Inferior parietal cortex (tissue), 1 donor: ENCODE data around the gene CBLN3.

Experiments
- DNase-seq: peaks from one replicate; pipeline ENCODE4 v3.0.0-alpha.2; 2016; ENCODE audit errors: extremely low spot score

Gene CBLN3

DNA sequence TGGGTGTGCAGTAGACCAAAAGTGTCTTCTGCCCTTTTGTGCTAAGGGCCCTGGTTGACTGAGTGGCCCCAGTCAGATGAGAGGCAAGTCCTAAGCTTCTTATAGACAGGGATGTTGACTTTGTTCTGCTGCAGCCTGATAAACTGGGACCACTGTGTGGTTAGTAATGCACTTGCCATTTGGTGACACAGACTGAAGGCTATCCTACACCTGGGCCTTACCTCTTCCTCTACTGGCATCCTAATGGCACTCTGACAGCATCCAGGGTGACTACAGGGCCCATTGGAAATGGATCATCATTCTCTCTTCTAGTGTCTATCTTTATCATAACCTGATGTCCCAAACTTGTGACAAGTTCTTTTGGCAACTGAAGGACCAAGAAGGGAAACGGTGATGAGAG lies 9.8 kb upstream of the CBLN3 start:
- DNase-seq: no peak

DNA sequence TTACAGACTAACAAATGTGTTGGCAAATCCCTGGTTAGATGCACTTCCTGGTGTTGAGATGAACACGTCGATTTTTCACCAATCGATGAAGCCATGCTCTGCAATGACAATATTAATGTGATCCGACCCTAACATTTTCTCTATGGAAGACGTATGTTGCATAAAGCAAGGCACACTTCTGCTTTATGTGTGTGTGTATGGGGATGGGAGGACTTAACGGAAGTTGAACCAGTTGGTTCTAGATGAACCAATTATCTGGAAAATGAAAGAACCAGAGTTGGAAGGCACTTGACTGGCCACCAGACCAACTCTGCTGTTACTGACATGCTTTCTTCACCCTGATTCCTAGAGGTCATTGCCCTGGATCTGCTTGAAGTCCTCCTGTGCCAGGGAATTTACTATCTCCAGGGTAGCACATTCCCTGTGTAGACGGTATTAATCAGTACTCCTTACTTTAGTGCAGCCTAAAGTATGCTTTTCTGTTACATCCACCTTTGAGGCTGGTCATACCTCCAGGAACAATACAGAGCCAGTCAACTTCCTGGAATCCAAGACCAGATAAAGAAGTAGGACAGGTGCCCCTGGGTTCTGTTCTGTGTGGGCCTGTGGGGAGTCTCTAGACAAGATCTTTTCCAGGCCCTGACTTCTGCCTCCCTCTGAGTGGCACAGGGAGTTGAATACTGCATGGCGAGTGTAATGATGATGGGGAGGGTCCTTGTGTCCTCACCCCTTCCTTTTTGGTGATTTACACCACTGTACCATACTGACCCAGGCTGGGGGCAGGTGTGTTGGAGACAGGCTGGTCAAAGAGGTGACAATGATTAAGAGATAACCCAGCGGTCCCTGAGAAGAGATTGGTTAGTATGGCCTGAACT lies 9.0 kb upstream of the CBLN3 start:
- DNase-seq: no peak

DNA sequence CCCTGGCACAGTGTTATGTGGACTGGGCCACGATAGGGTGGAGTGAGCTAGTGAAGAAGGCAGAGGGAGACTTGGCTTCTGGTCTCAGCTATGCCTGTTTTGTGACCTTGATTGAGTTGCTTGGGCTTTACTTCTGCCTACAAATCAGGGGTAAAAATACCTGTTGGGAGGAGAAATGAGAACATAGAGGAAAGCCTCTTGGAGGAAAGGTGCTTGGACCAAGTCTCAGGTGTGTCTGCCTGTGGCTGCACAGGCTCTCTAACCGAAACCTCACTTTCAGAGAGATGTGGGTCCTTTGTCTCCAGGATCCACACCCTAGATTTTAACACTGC lies 8.2 kb upstream of the CBLN3 start:
- no peak for DNase-seq

DNA sequence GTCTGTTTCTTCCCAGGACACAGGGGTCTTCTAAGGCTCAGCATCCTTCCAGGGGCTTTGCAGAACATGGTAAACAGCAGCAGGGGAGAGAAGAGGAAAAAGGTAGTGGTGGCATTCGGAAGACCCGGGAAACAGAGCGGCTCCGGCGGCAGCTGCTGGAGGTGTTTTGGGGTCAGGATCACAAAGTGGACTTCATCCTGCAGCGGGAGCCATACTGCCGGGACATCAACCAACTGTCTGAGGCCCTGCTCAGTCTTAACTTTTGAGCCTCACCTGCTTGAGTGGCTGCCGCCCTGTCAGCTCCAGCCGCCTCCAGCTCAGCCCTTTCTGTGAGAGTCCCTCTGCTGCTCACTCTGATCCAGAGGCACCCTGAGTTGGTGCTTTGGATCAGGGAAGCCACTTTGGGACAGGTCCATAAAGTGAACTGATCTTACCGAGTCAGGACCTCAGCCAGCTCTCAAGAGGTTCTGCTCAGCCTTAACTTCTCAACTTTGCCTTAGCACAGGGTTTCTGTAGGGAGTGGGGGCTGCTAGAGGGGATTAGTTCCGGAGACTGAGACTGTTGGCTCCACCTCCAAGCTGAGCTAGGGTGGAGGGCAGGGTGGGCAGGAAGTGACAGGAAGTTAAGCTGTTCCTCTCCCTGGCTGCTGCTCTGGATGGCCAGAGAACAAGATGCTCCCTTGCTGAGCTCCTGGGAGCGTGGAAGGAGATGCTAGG lies 7.7 kb upstream of the CBLN3 start:
- no peak for DNase-seq

DNA sequence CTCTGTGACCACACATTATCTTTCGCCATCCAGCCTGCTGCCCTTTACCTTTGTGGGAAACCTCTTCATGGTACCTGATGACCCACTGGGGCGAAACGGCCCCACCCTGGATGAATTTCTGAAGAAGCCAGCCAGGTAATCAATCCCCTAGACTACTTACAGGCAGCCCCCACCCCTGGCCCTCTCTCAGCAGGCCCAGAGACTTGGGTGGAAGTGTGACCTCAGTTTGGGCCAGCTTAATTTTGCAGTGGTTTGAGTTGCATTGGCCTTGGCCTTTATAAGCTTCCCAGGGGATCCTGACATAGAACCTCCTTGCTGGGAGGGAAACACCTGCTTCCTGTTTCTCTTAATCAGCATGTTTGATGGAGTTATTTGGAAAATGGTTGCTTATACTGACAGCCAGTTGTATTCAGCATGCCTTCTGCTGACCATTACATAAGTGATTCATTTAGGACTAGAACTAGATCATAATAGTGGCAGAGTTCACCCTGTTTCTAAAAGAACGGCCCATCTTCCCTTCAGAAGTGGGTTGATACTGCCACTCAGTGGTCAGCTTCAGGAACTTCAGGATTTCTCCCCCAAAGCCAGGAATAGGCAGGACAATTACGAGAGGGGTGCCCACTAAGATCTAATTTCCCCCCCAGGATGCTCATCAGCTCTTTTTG lies 7.0 kb upstream of the CBLN3 start:
- peak; percentile 89 for DNase-seq

DNA sequence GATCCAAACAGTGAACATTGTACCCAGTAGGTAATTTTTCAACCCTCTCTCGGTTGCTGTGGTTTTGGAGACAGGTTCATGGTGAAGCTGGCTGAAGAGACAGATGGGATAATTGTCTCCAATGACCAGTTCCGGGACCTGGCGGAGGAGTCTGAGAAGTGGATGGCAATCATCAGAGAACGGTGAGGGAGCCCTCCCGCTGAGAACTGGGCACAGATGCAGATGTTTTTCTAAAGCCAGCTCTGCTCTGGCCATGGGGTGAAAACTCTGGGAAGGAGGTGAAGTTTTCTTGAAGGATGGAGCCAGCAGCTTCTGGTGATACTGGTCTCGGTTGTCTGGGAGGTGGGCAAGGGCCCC lies 6.5 kb upstream of the CBLN3 start:
- DNase-seq: no peak

DNA sequence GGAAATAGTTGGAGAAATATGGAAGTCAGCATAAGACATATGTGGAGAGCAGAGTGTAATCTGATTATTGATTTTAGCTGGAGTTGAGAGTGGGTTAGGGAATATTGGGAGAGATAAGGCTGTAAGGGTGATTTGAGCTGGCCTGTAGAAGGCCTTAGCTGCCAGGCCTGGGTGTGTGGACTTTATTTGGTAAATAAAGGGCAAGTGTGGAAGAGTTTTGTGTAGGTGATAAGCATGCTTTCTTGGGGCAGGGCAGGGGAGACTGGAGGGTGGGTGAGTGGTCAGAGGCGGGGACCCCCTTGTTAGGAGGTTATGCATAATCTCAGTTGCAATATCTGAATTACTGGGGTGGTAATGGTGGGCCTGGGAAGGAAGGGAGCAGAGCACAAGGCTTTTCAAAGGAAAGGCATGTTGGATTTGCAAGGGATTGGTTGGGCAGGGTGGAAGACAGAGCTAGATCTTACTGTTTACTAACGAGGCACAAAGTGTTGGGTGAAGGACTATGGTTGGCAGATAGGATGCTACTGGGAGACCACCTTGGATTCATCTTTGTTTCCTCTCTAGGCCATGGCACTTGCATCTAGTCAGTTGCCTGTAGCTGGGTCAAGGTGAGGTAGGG lies 5.8 kb upstream of the CBLN3 start:
- no peak for DNase-seq

DNA sequence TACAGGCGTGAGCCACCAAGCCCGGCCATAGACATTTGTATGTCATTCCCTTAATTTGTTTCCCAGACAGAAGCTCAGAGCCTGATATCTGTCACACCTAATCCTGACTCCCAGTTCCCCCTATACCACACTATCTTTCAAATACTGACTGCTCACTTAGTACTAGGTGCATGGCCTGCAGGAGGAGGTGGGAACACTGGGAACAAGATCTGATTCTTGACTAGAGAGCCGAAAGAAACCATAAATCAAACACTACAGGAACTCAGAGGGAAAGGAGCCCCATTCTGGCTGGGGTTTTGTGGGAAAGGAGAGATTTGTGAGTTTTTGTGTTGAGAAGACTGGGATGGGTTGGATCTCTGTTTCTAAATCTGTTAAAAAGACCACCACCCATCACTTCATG lies 5.2 kb upstream of the CBLN3 start:
- DNase-seq: no peak

DNA sequence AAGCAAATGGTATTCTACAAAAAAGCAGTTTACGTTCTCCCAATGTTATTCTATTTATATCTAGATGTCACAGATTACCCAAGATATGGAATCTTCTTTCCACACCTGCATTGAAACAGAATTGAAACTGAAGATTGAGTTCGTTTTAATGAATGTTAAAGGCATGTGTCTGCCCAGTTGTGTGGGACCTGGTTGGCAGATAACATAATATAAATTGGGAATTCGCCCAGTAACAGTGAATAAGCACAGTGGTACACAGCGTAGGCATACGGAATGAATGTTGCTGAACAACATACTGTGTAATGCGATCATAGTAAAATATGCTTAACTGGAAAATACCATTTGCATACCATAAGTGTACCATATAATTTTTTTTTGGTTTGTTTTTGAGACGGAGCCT lies 4.6 kb upstream of the CBLN3 start:
- no peak for DNase-seq

DNA sequence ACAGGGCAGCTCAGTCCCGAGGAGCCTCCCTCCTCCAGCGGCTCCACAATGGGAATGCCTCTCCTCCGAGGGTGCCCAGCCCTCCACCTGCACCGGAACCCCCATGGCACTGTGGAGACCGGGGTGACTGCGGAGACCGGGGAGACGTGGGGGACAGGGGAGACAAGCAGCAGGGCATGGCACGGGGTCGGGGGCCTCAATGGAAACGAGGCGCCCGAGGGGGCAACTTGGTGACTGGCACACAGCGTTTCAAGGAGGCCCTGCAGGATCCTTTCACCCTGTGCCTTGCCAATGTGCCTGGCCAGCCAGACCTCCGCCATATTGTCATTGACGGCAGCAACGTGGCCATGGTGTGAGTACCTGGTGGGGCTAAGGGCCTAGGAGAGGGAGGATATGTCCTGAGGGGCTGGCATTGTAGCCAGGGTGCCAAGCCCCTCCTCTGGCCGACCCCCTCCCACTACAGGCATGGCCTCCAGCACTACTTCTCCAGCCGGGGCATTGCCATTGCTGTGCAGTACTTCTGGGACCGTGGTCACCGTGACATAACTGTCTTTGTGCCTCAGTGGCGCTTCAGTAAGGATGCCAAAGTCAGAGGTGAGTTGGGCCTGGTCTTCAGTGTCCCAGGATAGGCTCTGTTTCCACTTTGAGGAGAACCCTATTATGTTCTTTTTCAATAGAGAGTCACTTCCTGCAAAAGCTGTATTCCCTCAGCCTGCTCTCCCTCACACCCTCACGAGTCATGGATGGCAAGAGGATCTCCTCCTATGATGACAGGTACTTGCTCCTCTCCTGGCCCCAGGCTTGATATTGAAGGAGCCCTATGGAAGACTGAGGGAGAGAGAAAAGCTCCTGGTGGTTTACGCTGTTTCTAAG lies 3.0 kb upstream of the CBLN3 start:
- no peak for DNase-seq

DNA sequence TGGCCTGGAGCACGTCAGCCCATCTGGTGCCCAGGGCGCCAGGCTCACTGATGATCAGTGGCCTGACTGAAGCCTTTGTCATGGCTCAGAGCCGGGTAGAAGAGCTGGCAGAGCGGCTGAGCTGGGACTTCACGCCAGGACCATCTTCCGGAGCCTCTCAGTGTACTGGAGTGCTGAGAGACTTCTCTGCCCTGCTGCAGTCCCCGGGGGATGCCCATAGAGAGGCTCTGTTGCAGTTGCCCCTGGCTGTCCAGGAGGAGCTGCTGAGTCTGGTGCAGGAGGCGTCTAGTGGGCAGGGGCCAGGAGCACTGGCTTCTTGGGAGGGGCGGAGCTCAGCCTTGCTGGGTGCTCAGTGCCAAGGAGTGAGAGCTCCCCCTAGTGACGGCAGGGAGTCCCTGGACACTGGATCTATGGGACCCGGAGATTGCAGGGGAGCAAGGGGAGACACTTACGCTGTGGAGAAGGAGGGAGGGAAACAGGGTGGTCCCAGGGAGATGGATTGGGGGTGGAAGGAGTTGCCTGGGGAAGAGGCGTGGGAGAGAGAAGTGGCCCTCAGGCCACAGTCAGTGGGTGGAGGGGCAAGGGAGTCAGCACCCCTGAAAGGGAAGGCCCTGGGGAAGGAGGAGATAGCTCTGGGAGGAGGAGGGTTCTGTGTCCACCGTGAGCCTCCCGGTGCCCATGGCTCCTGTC lies 2.2 kb upstream of the CBLN3 start:
- DNase-seq: peak; percentile 76

DNA sequence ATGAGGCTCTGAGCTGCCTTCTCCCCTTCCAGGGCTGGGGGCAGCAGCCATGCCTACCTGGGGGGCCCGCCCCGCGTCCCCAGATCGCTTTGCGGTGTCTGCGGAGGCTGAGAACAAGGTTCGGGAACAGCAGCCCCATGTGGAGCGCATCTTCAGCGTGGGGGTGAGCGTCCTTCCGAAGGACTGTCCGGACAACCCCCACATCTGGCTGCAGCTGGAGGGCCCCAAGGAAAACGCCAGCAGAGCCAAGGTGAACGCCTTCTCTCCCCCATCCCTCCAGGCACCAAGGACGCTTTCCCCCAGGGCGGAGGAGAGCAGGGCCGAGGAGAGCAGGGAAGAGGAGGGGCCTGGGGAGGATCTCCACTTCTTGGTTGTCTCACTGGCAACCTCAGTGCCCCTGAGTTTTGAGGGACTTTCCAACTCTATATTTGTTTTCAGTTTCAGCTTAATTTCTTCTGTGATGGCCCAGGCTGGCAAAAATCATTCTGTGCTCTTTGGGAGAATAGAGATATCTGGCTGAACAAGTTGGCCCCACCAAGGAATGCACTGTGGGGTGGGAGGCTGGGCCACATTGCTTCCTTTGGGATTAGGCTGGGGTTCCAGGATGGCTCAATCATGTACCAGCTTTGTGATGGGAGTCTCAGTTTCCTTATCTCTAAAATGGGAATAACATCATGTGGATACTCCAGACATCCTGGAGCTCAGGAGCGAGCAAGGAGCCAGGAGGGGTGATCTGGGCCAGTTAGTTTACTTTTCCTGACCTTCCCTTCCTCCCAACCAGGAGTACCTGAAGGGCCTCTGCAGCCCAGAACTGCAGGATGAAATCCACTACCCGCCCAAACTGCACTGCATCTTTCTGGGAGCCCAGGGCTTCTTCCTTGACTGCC lies 1.5 kb upstream of the CBLN3 start:
- no peak for DNase-seq

DNA sequence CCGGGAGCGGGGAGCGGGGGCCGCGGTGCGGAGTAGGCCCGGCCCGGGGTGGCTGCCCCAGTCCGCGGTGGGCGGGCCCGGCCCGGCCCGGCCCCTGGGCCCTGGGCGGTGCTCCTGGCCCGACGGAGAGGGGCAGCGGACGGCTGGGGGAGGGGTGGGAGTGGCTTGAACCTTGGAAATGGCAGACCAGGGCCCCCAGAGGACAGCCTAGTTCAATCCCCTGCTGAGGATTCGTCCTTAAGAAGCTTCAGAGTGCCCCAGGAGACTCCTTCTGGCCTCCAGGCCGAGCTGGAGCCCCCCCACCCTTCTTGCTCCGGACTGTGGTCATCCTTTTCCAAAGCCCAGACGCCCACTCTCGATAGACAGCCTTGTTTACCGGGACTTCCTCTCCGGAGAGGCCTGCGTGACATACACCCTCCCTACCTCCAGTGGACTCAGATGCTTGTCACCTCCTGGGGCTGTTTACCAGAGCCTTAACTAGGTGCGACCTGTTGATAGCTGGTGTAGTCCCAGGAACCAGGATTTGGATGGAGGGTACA lies 744 bp upstream of the CBLN3 start:
- DNase-seq: no peak

DNA sequence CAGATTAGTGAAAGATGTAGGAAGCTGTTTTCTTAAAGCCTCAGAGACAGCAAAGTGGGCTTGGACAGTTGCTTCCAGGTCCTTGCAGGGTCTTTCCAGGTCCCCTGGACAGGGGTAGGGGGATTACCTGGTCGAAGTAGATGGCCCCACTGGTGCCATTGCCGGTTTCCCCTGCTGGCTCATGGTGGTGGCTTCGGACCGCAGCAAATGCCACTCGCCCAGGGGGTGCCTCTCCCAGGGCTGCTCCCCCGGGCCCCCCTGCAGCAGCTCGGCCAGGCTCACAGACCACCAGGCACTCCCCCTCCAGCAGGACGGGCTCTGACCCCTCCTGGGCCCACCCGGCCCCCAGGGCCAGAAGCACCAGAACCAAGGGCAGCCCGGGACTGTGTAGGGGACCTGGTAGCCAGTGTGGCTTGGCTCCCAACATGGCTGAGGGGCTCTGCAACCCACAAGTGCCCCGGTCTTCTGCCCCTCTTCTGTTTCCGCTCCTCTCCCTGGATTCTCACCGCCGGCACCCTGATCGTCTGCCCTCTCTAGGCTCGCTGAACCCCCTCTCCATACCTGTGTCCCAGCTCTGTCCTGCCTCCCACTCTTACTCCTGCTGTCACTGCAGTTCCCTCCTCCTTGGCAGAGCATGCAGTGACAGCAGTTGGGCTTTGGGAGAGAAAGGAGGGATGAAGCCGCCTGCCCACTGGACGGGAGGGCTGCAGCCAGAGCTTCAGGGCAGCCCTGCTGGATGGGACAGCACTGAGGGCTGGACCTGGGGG lies 657 bp downstream of the CBLN3 start:
- DNase-seq: no peak

DNA sequence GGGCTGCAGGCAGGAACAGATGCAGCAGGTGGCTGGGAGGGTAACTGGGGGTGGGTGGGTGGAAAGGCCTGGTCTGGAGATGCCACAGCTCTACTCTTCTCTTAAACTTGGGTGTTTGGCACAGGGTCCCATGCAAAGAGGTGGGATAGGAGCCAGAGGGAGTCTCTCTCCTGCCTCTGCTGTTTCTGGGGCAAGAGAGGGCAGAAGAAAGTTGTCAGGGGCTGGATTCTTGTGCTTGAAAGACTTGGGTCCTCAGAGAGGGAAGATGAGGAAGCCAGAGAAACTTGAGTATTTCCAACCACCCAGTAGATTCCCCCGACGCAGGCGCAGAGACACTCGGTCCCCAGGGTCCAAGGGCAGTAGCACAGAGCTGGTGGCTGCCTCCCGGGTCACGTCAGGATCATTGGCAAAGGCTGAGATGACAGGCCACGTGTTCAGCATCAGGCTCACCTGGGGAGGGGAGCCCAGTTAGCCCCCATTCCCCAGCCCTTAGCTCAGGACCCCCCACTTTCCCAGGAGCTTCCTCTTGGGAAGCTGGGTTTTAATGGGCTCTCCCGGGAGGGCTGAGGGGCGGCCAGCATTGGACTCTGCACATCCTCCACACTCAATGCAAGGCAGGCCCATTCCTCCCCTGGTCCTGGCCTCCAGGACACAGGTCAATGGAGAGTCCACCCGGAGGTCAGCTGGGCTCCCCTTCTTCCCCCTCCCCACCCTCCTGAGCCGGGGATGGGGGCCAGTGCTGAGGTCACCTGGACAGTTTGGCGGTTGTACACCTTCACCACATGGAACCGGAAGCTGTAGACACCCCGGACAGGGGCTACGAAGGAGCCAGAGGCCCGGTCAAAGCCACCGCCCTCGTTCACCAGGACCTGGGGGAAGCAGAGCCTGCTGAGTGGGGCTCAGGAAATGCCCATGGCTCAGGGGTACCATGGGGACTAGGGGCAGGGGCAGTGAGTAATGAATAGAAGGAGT lies 1.6 kb downstream of the CBLN3 start:
- no peak for DNase-seq

DNA sequence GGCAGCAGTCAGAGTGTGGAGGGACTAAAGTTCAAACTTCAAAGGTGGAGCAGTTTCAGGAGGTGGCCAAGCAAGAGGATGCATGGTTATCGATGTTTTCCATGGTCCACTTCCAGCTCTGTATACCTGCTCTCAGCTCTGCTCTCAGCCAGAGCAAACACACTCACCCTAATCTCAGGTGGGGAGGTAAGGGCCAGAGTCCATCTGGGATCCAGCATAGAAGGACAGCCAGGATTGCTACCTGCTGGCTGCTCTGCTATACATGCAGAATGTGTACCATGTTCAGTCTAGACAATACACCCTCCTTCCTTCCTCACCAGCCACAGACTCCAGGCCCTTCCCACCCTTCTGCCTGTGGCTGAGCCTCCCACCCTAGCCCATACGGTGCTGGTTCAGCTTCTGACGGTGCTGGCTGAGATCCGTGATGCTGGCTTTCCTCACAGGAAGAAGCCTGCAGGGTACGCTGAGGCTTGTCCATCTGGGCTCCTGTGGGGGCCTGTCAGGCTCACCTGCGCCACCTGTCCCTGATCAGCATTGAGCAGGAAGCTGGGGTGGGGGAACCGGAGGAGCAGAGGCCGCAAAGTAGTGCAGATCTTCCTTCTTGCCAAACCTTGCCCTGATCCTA lies 2.4 kb downstream of the CBLN3 start:
- DNase-seq: no peak
